ENCODE results near the gene FAM185A.
"Not testable (repeated sequence)": the region's sequence is repeated elsewhere in the genome, so short reads cannot be mapped to it uniquely, and the experiment has no call there.

Gene FAM185A

DNA sequence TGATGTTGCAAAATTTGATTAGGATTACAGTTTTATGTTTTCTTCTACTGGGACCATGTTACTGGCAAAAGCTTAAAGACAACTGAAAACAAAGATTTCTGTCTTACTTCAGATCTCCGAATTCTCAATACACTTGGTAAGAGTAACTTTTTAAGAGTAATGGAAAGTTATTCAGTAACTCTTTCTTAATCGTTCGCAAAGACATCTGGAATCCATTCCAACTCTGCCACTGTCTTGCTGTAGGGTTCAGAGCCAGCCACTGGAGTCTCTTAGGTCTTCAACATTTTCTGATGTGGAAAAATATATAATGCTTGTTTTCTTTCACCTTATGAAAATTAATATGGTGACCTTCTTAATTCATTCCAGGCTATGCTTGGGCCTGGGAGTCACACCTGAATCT is 29.9 kb downstream of the FAM185A start:
- not testable (repeated sequence) for DNase-seq (ENCODE audit: low read depth in 2 of 2)

GRCh38 chr7:102780926-102781325 is 32.1 kb downstream of the FAM185A start:
- not testable (repeated sequence) for DNase-seq (ENCODE audit: low read depth in 2 of 2)

GRCh38 chr7:102788770-102789169 is 40.0 kb downstream of the FAM185A start:
- DNase-seq (ENCODE audit: low read depth in 2 of 2), result not testable (repeated sequence)

GRCh38 chr7:102790364-102791100 is 41.7 kb downstream of the FAM185A start:
- not testable (repeated sequence) for DNase-seq (ENCODE audit: low read depth in 2 of 2)

- not testable (repeated sequence) for DNase-seq (ENCODE audit: low read depth in 2 of 2)
Observed at GRCh38 chr7:102791367-102791766, 42.6 kb downstream of the FAM185A start.

DNA sequence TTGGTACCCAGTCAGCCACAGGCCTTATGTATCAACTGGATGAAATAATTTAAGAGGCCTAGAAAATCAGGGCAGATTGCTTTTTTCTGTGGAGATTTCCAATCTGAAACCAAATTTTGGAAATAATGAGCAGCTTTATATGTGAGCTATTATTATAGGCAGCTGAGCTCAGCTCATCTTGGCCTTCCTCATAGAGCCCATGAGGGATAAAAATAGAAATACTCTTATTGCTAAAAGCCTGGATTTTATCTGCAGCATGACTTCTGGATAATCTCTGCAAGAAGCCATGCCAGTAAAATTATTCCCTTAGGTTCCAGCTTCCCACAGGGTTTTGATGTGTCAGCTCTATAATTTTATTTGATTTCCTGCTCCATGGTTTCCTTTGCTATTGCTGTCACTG is 43.0 kb downstream of the FAM185A start:
- DNase-seq (ENCODE audit: low read depth in 2 of 2), result not testable (repeated sequence)

- DNase-seq (ENCODE audit: low read depth in 2 of 2), result not testable (repeated sequence)
Observed at GRCh38 chr7:102794567-102794966, 45.8 kb downstream of the FAM185A start.

DNA sequence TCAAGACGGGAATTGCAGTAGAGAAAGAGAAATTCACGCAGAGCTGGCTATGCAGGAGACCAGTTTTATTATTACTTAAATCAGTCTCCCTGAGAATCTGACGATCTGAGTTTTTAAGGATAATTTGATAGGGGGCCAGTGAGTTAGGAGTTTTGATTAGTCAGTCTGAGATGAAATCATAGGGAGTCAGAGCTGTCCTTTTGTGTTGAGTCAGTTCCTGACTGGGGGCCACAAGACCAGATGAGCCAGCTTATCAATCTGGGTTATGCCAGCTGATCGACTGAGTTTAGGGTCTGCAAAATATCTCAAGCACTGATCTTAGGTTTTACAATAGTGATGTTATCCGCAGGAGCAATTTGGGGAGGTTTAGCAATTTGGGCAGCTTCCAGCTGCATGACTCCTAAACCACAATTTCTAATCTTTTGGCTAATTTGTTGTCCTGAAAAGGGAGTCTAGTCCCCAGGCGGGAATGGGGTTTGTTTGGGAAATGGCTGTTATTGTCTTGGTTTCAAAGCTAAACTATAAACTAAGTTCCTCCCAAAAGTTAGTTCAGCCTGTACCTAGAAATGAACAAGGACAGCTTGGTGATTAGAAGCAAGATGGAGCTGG is 47.3 kb downstream of the FAM185A start:
- DNase-seq (ENCODE audit: low read depth in 2 of 2), result not testable (repeated sequence)

GRCh38 chr7:102806613-102807012 is 57.8 kb downstream of the FAM185A start:
- no peak for DNase-seq (ENCODE audit: low read depth in 2 of 2)

DNA sequence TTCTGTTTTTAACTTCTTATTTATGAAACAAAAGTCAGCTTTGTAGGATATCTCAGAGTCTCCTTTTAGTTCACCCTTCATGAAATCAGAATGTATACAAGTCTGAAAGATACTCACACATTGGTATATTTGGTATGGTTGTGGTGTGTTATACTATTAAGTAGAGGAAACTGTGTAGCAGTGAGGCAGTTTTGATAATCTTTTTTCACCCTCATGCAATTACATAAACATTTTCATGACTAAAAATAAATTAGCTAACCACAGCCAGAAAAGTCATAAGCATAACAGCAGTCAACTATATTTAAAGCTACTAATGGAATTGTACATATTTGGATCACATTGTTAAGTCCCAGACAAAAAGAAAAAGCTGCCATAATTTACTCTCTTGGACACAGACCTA is 62.1 kb downstream of the FAM185A start:
- DNase-seq (ENCODE audit: low read depth in 2 of 2), result no peak

DNA sequence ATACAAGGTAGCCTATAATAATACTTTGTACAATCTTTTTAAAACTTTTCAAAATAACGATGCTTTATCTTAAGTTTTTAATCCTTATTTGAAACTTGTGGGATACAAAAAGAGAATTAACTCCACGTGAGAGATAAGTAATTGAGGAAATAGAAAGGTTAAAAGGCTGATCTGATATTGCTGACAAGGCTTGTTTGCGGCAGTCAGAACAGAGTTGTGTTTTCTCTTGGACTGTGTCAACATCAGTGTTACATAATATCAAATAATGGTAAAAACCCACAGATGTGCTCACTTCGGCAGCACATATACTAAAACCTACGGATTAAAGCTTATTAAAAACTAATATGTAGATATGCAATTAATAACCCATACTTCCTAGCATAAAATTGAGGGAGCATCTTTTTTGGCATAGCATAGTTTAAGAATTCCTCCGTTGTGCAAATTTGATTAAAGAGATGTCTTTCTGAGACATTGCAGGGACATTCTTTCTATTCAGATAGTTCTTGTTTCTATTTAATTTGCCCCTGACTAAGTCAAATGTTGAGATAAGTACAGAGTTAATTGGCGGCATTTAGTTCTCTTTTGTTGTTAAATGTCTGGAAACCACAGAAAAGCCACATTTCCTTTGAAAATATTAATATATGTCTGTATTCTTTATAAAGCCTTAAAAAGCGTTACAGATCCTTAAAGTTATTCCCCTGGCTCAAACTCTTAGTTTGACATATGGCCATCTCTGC is 63.3 kb downstream of the FAM185A start:
- no peak for DNase-seq (ENCODE audit: low read depth in 2 of 2)

GRCh38 chr7:102813191-102814024 is 64.6 kb downstream of the FAM185A start:
- DNase-seq (ENCODE audit: low read depth in 2 of 2), result no peak

- DNase-seq (ENCODE audit: low read depth in 2 of 2), result no peak
Observed at GRCh38 chr7:102814025-102814471, 65.2 kb downstream of the FAM185A start.

GRCh38 chr7:102817616-102818573 is 69.1 kb downstream of the FAM185A start:
- no peak for DNase-seq (ENCODE audit: low read depth in 2 of 2)

DNA sequence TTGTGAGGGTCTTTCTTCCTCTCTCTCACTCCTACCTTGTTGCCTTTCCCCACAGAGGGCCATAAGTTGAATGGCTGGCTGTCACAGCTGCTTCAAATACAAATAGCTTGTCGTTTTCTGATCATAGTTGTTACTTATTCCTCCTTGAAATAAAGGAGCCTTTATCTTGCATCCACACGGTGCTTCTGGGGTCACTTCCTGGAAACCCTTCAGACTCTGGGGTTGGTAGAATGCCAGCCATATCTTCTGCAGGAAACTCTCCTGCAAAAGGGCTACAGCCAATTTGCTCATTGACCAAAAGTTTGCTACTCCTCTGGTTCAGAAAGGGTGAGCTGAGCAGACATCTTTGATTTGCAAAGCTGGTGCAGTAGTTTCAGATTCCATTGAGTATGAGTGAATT is 70.4 kb downstream of the FAM185A start:
- no peak for DNase-seq (ENCODE audit: low read depth in 2 of 2)

DNA sequence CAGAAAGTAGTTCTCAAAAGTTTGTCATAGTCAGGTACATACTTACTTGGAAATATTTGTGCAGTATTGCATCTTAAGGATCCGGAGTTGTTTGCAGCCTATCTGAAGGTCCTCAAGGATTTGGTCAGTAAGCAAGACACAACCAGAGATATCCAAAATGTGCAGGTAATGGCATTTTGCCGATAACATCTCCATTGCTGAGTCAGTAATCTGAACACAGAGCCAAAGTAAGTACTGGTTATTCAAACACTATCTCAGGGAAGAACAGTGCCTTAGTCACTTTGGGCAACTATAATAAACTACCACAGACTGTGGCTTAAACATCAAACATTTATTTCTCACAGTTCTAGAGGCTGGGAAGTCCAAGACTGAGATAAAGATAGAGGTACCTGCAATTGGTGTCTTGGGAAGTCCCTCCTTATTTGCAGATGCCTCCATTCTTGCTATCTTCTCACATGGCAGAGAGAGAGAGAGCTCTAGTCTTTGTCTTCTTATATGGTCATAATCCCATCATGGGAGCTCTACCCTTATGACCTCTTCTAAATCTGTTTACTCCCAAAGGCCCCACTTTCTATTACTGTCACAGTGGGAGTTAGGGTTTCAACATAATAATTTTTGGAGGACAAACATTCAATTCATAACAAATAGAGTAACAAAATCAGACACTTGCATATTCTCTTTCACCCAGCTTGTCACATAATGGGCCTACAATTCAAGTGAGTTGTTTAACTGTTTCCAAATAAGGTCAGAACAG is 73.4 kb downstream of the FAM185A start:
- DNase-seq (ENCODE audit: low read depth in 2 of 2), result no peak

- DNase-seq (ENCODE audit: low read depth in 2 of 2), result no peak
Observed at GRCh38 chr7:102823390-102824119, 74.8 kb downstream of the FAM185A start.

GRCh38 chr7:102828286-102828685 is 79.5 kb downstream of the FAM185A start:
- no peak for DNase-seq (ENCODE audit: low read depth in 2 of 2)

- DNase-seq (ENCODE audit: low read depth in 2 of 2), result no peak
Observed at GRCh38 chr7:102829075-102829474, 80.3 kb downstream of the FAM185A start.

All from fibroblast of skin of left biceps (primary cell).